HCEC 1CT (cell line): ENCODE data around the gene ASPRV1.
"Not testable (repeated sequence)": the region's sequence is repeated elsewhere in the genome, so short reads cannot be mapped to it uniquely, and the experiment has no call there.

Experiments
- DNase-seq: peaks from one replicate; pipeline ENCODE4 v3.0.0-alpha.2; 2017

ASPRV1 gene

GRCh38 chr2:69961496-69961895 is at the start of gene ASPRV1:
Gene ASPRV1 (minus strand): TSS chr2:69961631. CDS start chr2:69961436, 195 bp downstream.
- DNase-seq = no peak

GRCh38 chr2:70010576-70011111 is 49.2 kb upstream of the ASPRV1 start:
- DNase-seq = no peak

- DNase-seq = no peak
Measured at GRCh38 chr2:70009762-70010575, 48.5 kb upstream of the ASPRV1 start.

- no peak for DNase-seq
Measured at GRCh38 chr2:70008290-70008689, 46.9 kb upstream of the ASPRV1 start.

GRCh38 chr2:70007151-70007550 is 45.7 kb upstream of the ASPRV1 start:
- no peak for DNase-seq

GRCh38 chr2:70006447-70006784 is 45.0 kb upstream of the ASPRV1 start:
- no peak for DNase-seq

GRCh38 chr2:70005752-70006446 is 44.5 kb upstream of the ASPRV1 start:
- no peak for DNase-seq

- DNase-seq = no peak
Measured at GRCh38 chr2:70005216-70005615, 43.8 kb upstream of the ASPRV1 start.

- no peak for DNase-seq
Measured at GRCh38 chr2:70003093-70003830, 41.8 kb upstream of the ASPRV1 start.

GRCh38 chr2:70002241-70002899 is 40.9 kb upstream of the ASPRV1 start:
- DNase-seq = no peak

GRCh38 chr2:70000529-70000928 is 39.1 kb upstream of the ASPRV1 start:
- DNase-seq = not testable (repeated sequence)

- DNase-seq = no peak
Measured at GRCh38 chr2:69998761-69999160, 37.3 kb upstream of the ASPRV1 start.

- peak; percentile 45 for DNase-seq
Measured at GRCh38 chr2:69997015-69997830, 35.8 kb upstream of the ASPRV1 start.

GRCh38 chr2:69995511-69995910 is 34.1 kb upstream of the ASPRV1 start:
- no peak for DNase-seq

GRCh38 chr2:69994166-69994565 is 32.7 kb upstream of the ASPRV1 start:
- no peak for DNase-seq

GRCh38 chr2:69993708-69994107 is 32.3 kb upstream of the ASPRV1 start:
- DNase-seq = no peak

- no peak for DNase-seq
Measured at GRCh38 chr2:69993048-69993565, 31.7 kb upstream of the ASPRV1 start.

GRCh38 chr2:69992310-69993047 is 31.0 kb upstream of the ASPRV1 start:
- DNase-seq = no peak

GRCh38 chr2:69989441-69990105 is 28.1 kb upstream of the ASPRV1 start:
- DNase-seq = no peak

- DNase-seq = no peak
Measured at GRCh38 chr2:69989009-69989408, 27.6 kb upstream of the ASPRV1 start.
